GM12878 (cell line): ENCODE data around the gene TBX5. TPM values are rescaled to one million over a fixed set of nuclear protein-coding genes. Genes with fewer than 3 reads are reported as not detected.

Experiments
- ATAC-seq: fragments of 200-7000 bp; cut with Tn5 transposase; 3 replicates; pipeline ENCODE4 v1.9.1; 2020; ENCODE audit warnings: mild to moderate bottlenecking, moderate library complexity
- BruUV-seq: library from RNA; stranded (reverse); fragments of 400-500 nt; replicated peaks from 2 replicates; lab custom pipeline; 2021; lab: Mats Ljungman, UMichigan
- CTCF ChIA-PET: fragments of 300-600 bp; sonication (Branson Sonifier 250); formaldehyde crosslinking; extraction: SDS; loops from one replicate; lab custom pipeline; 2021; ENCODE audit warnings: inconsistent platforms; lab: Yijun Ruan, JAX
- POLR2A ChIA-PET: fragments of 350-600 bp; formaldehyde crosslinking; extraction: SDS; loops from one replicate; lab custom pipeline; 2021; ENCODE audit warnings: inconsistent platforms; lab: Charles Lee
- RAD21 ChIA-PET: fragments of 300-600 bp; sonication (Branson Sonifier 250); formaldehyde crosslinking; loops from one replicate; lab custom pipeline; 2023; ENCODE audit warnings: antibody characterized with exemption; ENCODE audit not compliant: unreplicated experiment; lab: Charles Lee
- SMC1A ChIA-PET: fragments of 300-600 bp; sonication (Branson Sonifier 250); formaldehyde crosslinking; loops from one replicate; lab custom pipeline; 2023; ENCODE audit not compliant: unreplicated experiment, uncharacterized antibody; lab: Charles Lee
- DNase-seq: peaks from one replicate; pipeline ENCODE4 v3.0.0-alpha.2; 2011; ENCODE audit warnings: low read depth, low spot score
- FAIRE-seq: peaks from 3 replicates; lab custom pipeline; 2011; peaks lifted over from hg19 to GRCh38; lab: Jason Lieb, UNC
- H2AFZ ChIP-seq: 2 replicates; pipeline ENCODE4 v1.6.0; 2011; ENCODE audit warnings: low read depth, low read length, control low read depth; ENCODE audit not compliant: control insufficient read depth
- H3K27ac ChIP-seq: 2 replicates; pipeline ENCODE4 v1.5.1; 2011; ENCODE audit warnings: control low read depth; ENCODE audit not compliant: control insufficient read depth, insufficient read depth
- H3K27me3 ChIP-seq, 2 experiments: replicated peaks in 1 of 2; 2 replicates each; pipeline versions ENCODE4 v1.6.0 to v1.6.1; 2011; ENCODE audit warnings: low read length in 1 of 2; ENCODE audit not compliant: control insufficient read depth in 2 of 2, insufficient read depth in 2 of 2
- H3K36me3 ChIP-seq, 2 experiments: 2 replicates each; pipeline ENCODE4 v1.5.1; 2011; ENCODE audit warnings: low read length in 1 of 2; ENCODE audit not compliant: control insufficient read depth in 2 of 2, insufficient read depth in 2 of 2
- H3K4me1 ChIP-seq: 2 replicates; pipeline ENCODE4 v1.6.1; 2011; ENCODE audit warnings: mild to moderate bottlenecking, low read length, moderate library complexity, mixed read lengths; ENCODE audit not compliant: control insufficient read depth, insufficient read depth
- H3K4me2 ChIP-seq: 2 replicates; pipeline ENCODE4 v1.6.0; 2011; ENCODE audit warnings: control low read depth; ENCODE audit not compliant: control insufficient read depth, insufficient read depth
- H3K4me3 ChIP-seq: fragments of 200-600 bp; sonication (generic); 2 replicates; pipeline ENCODE4 v1.5.1; 2016
- H3K79me2 ChIP-seq: 2 replicates; pipeline ENCODE4 v1.6.0; 2011; ENCODE audit warnings: low read length; ENCODE audit not compliant: control insufficient read depth, insufficient read depth
- H3K9ac ChIP-seq: 2 replicates; pipeline ENCODE4 v1.8.0; 2011; ENCODE audit warnings: low read length, control low read depth, mixed read lengths; ENCODE audit not compliant: control insufficient read depth, insufficient read depth
- H3K9me3 ChIP-seq: replicated peaks from 3 replicates; pipeline ENCODE4 v1.5.1; 2011; ENCODE audit warnings: mild to moderate bottlenecking, low read length; ENCODE audit not compliant: control insufficient read depth, insufficient read depth
- H4K20me1 ChIP-seq: 2 replicates; pipeline ENCODE4 v1.6.0; 2011; ENCODE audit not compliant: control insufficient read depth, insufficient read depth
- ASH2L ChIP-seq: fragments of 300-600, 200-600 bp; sonication (generic); IDR thresholded peaks from 2 replicates; pipeline ENCODE4 v1.6.1; 2017; ENCODE audit warnings: low read depth, mild to moderate bottlenecking, borderline replicate concordance
- BMI1 ChIP-seq: fragments of 450-650 bp; IDR thresholded peaks from 2 replicates; pipeline ENCODE4 v1.6.1; 2016; ENCODE audit warnings: mild to moderate bottlenecking, moderate library complexity, borderline replicate concordance
- CREM ChIP-seq: IDR thresholded peaks from 2 replicates; pipeline ENCODE4 v1.6.1; 2014; ENCODE audit warnings: antibody characterized with exemption, low read depth
- HSF1 ChIP-seq: fragments of 150-350 bp; IDR thresholded peaks from 2 replicates; pipeline ENCODE4 v1.6.1; 2014; ENCODE audit warnings: mild to moderate bottlenecking, low read depth, low read length
- KAT2A ChIP-seq: conservative IDR thresholded peaks from 2 replicates; pipeline ENCODE4 v1.6.1; 2011; ENCODE audit warnings: low read depth, low read length; ENCODE audit not compliant: control insufficient read depth
- KDM1A ChIP-seq: fragments of 200-600 bp; sonication (generic); IDR thresholded peaks from 2 replicates; pipeline ENCODE4 v1.6.1; 2016; ENCODE audit warnings: borderline replicate concordance
- KLF5 ChIP-seq: fragments of 450-650 bp; IDR thresholded peaks from 2 replicates; pipeline ENCODE4 v1.6.1; 2014; ENCODE audit warnings: mild to moderate bottlenecking; ENCODE audit not compliant: partially characterized antibody
- MLLT1 ChIP-seq: fragments of 450-650 bp; IDR thresholded peaks from 2 replicates; pipeline ENCODE4 v1.6.1; 2016; ENCODE audit warnings: mild to moderate bottlenecking
- RB1 ChIP-seq: fragments of 450-650 bp; formaldehyde crosslinking; IDR thresholded peaks from 2 replicates; pipeline ENCODE4 v1.6.1; 2017; ENCODE audit warnings: mild to moderate bottlenecking, borderline replicate concordance
- SIN3A ChIP-seq: IDR thresholded peaks from 2 replicates; pipeline ENCODE4 v1.6.1; 2012; ENCODE audit warnings: low read depth, low read length, improper control_type of control experiment
- SMAD5 ChIP-seq: IDR thresholded peaks from 2 replicates; pipeline ENCODE4 v1.6.1; 2016; ENCODE audit warnings: antibody characterized with exemption, low read depth
- SUZ12 ChIP-seq: fragments of 200-600 bp; sonication (generic); IDR thresholded peaks from one replicate; pipeline ENCODE4 v1.6.1; 2018; ENCODE audit warnings: antibody characterized with exemption, mild to moderate bottlenecking; ENCODE audit not compliant: unreplicated experiment
- TARDBP ChIP-seq: IDR thresholded peaks from 2 replicates; pipeline ENCODE4 v1.6.1; 2016; ENCODE audit warnings: borderline replicate concordance
- TCF7 ChIP-seq: IDR thresholded peaks from 2 replicates; pipeline ENCODE4 v1.6.1; 2014; ENCODE audit warnings: antibody characterized with exemption, borderline replicate concordance
- USF2 ChIP-seq: IDR thresholded peaks from 2 replicates; pipeline ENCODE4 v1.6.1; 2011; ENCODE audit warnings: low read depth, low read length, improper control_type of control experiment, borderline replicate concordance
- YBX1 ChIP-seq: fragments of 450-650 bp; IDR thresholded peaks from 2 replicates; pipeline ENCODE4 v1.6.1; 2016; ENCODE audit warnings: antibody characterized with exemption
- ZBTB33 ChIP-seq: fragments of 450-650 bp; IDR thresholded peaks from 2 replicates; pipeline ENCODE4 v1.6.1; 2017; ENCODE audit warnings: mild to moderate bottlenecking
- ZNF217 ChIP-seq: fragments of 450-650 bp; IDR thresholded peaks from 2 replicates; pipeline ENCODE4 v1.6.1; 2017; ENCODE audit warnings: antibody characterized with exemption, mild to moderate bottlenecking
- ZNF622 ChIP-seq: fragments of 450-650 bp; IDR thresholded peaks from 2 replicates; pipeline ENCODE4 v1.6.1; 2017; ENCODE audit warnings: mild to moderate bottlenecking, inconsistent platforms
- WGBS: methylation state at CpG from one replicate; pipeline ENCODE4 v1.1.6; 2016; ENCODE audit warnings: low lambda C conversion rate; ENCODE audit not compliant: insufficient replicate concordance, insufficient coverage; ENCODE audit errors: missing lambda C conversion rate; 5-methylcytosine and 5-hydroxymethylcytosine counted together
- in situ Hi-C: fragments of 300-500 bp; cut with MboI; formaldehyde crosslinking; loops from 9 replicates; pipeline ENCODE4 v1.14.3; 2018; ENCODE audit warnings: mixed read lengths
- intact Hi-C: fragments of 100-400 bp; cut with micrococcal nuclease; formaldehyde crosslinking; loops from one replicate; pipeline ENCODE4 v1.14.2; 2022; ENCODE audit not compliant: unreplicated experiment
- polyA plus RNA-seq, 11 experiments: library from polyadenylated mRNA; depleted of rRNA in 4 of 11; unstranded in 6 of 11; stranded (reverse) in 5 of 11; fragments of >200 nt; fragmentation: Nextera tagmentation in 4 of 11; fragmentation: Illumina TruSeq in 1 of 11; extraction: Ambion mirVana in 4 of 11; extraction: Trizol in 1 of 11; gene quantifications; 1 replicate in 1 of 11; 2 replicates in 10 of 11; pipeline versions ENCODE4 v1.2.1 to v1.2.3, GENCODE V29; 2011 to 2016; ENCODE audit warnings: inconsistent platforms in 2 of 11, missing spikeins in 2 of 11, low read depth in 1 of 11
- total RNA-seq, 4 experiments: library from RNA; depleted of rRNA in 3 of 4; stranded (reverse); fragments of >200 nt in 3 of 4; fragmentation: Illumina TruSeq in 1 of 4; extraction: Trizol in 1 of 4; gene quantifications; 2 replicates each; pipeline versions ENCODE4 v1.2.1 to v1.2.3, GENCODE V29; 2013 to 2021

TBX5 gene
- total and polyA plus RNA-seq, 10 of the 15 experiments (the other 5 are each of a cell fraction or from before 2014, with no cell fraction given), result 0.04 TPM; not detected in 9

GRCh38 chr12:114399664-114400211 is 6.2 kb downstream of the TBX5 start:
- RAD21 ChIA-PET, result no interaction called here
- POLR2A ChIA-PET, result no interaction called here
- intact Hi-C loops (no loop called here), in situ Hi-C loops (no loop called here)
- ATAC-seq (no peak), DNase-seq (no peak), FAIRE-seq (no peak)
- Histone ChIP-seq H3K4me1 (no peaks in the 10 kb centered on the region), H3K4me3 (no peak overlapping the region), H3K9ac (no peak overlapping the region), H3K27me3 (peaks cover 13 to 36% of the 10 kb centered on the region in 2 experiments), H3K9me3 (no peaks in the 10 kb centered on the region), H4K20me1 (no peaks in the 10 kb centered on the region), H3K79me2 (no peaks in the 10 kb centered on the region), H3K4me2 (no peak overlapping the region), H3K27ac (no peak overlapping the region), H3K36me3 (no peaks in the 10 kb centered on the region), H2AFZ (no peak overlapping the region)
- CTCF ChIA-PET, result no interaction called here
- no peak for TF ChIP-seq HSF1
- TF ChIP-seq ZNF217, result no peak
- TF ChIP-seq KDM1A, result no peak
- no peak for TF ChIP-seq ZNF622
- TF ChIP-seq SMAD5, result no peak
- TF ChIP-seq YBX1, result no peak
- TF ChIP-seq MLLT1, result no peak
- TF ChIP-seq TCF7, result no peak
- no peak for TF ChIP-seq KAT2A
- no peak for TF ChIP-seq RB1
- no peak for TF ChIP-seq USF2
- no peak for TF ChIP-seq TARDBP
- TF ChIP-seq ZBTB33, result no peak
- no peak for TF ChIP-seq SUZ12
- no peak for TF ChIP-seq BMI1
- TF ChIP-seq KLF5, result no peak
- TF ChIP-seq CREM, result no peak
- no peak for TF ChIP-seq ASH2L
- no peak for TF ChIP-seq SIN3A
- 40% methylated on average over 28 of the region's 30 CpGs for WGBS
- BruUV-seq, result no TSS peak
- SMC1A ChIA-PET, result no interaction called here
